HG02763 (cell line): Measurements from ENCODE around the gene EFCAB12.
"Not testable (repeated sequence)": the region's sequence is repeated elsewhere in the genome, so short reads cannot be mapped to it uniquely, and the experiment has no call there.

Experiments used
- ATAC-seq: cut with Tn5 transposase; IDR thresholded peaks from one replicate; pipeline ENCODE4 v1.9.1; 2021; ENCODE audit warnings: mild to moderate bottlenecking, moderate library complexity; ENCODE audit not compliant: unreplicated experiment

Gene EFCAB12

DNA sequence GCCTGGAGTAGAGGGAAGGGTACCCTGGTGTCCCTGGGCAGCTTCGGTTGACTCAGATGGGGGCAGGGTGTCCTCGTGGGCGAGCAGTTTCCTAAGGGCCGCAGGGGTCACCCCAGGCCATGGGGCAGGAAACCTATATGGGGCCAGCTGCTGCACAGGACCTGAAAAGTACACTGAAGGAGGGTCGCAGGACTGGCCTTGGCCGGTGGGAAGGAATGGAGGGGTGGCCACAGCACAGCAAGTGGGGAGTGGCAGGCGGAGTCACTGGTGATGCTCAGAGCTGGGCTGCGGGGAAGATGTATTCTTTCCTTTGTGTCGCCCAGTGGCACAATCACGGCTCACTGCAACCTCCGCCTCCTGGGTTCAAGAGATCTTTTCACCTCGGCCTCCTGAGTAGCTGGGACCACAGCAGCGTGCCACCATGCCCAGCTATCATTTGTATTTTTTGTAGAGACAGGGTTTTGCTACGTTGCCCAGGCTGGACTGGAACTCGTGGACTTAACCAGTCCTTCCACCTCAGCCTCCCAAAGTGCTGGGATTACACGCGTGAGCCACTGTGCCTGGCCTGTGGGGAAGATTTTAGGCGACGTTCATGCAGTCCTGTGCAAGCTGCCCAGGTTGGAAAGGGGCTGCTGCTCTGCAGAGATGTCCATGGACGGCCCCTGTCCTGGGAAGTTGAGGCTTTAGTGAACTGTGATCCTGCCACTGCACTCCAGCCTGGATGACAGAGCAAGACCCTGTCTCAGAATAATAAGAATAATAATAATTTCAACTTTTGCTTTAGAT is 57.2 kb downstream of the EFCAB12 start:
- no peak for ATAC-seq

DNA sequence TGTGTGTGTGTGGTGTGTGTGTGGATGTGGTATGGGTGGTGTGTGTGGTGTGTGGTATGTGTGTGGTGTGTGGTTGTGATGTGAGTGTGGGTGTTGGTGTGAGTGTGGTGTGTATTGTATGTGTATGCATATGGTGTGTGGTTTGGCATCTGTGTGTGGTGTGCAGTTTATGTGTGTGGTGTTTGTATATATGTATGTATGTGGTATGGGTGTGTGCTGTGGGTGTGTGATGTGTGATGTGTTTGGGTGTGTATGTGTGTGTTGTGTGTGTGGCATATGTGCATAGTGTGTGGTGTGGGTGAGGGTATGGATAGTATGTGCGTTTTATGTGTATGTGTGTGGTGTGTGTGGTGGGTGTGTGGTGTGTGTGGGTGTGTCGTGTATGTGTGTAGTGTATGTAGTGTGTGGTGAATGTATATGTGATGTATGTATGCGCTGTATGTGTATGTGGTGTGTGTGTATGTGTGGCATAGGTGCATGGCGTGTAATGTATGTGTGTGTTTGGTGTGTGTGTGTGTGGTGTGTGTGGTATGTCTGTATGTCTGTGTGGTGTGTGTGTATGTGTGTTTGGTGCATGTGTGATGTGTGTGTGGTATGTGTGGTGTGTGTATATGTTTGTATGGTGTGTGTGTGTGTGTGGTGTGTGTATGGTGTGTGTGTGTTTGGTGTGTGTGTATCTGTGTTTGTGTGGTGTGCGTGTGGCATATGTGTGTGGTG is 58.0 kb downstream of the EFCAB12 start:
- no peak for ATAC-seq

DNA sequence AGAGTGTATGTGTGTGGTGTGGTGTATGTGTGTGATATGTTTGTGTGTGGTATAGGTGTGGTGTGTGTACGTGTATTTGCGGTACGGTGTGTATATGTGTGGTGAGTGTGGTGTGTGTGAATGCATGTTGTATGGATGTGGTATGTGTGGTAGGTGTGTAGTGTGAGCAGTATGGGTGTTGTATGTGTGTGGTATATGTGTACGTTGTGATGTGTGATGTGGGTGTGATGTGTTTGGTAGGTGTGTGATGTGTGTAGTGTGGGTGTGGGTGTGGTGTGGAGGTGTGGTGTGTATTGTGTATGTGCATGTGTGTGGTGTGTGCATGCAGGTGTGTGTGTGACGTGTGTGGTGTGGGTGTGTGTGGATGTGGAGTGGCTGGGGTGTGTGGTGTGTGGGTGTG is 58.7 kb downstream of the EFCAB12 start:
- no peak for ATAC-seq

DNA sequence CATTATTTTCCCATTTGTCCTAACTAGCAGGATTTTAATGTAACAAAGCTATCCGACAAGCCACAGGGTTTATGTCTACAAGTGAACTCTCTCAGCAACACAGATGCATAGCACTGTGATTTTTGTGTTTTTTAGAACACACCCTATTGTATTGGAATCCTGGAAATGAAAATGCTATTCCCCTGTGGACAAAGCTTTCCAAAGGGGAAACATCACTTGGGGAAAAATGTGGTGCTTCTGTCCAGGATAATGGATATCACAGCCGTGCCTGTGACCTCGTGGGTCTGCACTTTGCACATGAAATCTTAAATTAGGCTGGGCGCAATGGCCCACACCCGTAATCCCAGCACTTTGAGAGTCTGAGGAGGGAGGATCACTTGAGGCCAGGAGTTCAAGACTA is 60.6 kb downstream of the EFCAB12 start:
- ATAC-seq = no peak

DNA sequence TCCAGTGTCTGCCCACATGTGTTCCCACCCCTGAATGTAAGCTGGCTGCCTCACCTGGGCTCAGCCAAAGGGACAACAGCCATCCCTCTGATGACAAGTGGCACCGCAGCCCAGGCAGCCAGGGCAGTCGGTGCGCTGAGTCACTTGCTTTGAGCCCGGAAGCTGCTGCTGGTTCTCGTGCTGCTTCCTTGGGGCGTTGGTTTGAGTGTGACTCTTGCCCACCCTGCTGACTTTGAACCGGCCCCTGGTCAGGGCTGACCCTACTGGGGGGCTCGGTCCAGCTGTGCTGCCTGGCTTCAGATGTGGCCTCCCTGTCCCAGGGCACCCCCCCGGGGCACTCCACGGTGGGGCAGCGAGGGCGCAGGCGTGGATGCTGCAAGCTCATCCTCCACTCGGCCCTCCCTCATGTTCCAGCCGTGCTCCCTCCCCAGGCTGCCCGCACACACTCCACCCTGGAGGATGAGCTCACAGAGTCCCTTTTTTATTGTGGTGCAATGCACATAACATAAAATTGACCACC is 62.1 kb downstream of the EFCAB12 start:
- no peak for ATAC-seq

DNA sequence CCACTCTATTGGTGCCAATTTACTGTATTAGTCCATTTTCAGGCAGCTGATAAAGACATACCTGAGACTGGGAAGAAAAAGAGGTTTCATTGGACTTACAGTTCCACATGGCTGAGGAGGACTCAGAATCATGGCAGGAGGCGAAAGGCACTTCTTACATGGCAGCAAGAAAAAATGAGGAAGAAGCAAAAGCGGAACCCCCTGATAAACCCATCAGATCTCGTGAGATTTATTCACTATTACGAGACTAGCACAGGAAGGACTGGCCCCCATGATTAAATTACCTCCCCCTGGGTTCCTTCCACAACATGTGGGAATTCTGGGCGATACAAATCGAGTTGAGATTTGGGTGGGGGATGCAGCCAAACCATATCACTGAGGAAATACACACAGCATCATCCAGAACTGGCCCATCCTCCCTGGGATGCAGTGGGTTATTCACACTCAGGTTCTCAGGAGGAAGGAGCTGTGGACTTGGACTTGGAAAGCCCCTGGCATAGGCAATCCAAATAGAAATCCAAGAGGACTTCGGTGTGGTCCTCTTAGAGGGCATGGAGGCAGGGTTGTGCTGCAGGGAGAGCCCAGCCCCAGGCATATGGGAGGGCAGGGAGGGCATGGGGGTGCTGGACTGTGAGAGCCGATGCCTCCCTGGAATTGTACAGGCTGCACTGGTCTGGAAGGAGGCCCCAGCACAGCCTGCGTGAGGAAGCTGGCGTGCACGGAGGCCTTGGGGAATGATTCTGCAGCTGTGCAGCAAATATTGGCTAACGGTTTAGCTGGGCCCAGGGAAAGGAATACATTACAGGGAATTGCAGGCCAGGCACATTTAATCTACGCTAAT is 62.9 kb downstream of the EFCAB12 start:
- no peak for ATAC-seq

DNA sequence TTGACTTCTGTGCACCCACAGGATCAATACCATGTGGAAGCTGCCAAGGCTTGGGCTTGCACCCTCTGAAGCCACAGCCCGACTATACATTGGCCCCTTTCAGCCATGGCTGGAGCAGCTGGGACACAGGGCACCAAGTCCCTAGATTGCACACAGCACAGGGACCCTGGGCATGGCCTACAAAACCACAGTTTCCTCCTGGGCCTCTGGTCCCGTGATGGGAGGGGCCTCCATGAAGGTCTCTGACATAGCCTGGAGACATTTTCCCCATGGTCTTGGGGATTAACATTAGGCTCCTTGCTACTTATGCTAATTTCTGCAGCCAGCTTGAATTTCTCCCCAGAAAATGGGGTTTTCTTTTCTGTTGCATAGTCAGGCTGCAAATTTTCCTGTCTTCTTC is 63.6 kb downstream of the EFCAB12 start:
- not testable (repeated sequence) for ATAC-seq

DNA sequence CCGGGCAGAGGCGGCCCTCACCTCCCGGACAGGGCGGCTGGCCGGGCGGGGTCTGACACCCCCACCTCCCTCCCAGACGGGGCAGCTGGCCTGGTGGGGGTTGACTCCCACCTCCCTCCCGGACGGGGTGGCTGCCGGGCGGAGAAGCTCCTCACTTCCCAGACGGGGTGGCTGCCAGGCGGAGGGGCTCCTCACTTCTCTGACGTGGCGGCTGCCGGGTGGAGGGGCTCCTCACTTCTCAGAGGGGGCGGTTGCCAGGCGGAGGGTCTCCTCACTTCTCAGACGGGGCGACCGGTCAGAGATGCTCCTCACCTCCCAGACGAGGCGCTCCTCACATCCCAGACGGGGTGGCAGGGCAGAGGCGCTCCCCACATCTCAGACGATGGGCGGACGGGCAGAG is 65.1 kb downstream of the EFCAB12 start:
- not testable (repeated sequence) for ATAC-seq

DNA sequence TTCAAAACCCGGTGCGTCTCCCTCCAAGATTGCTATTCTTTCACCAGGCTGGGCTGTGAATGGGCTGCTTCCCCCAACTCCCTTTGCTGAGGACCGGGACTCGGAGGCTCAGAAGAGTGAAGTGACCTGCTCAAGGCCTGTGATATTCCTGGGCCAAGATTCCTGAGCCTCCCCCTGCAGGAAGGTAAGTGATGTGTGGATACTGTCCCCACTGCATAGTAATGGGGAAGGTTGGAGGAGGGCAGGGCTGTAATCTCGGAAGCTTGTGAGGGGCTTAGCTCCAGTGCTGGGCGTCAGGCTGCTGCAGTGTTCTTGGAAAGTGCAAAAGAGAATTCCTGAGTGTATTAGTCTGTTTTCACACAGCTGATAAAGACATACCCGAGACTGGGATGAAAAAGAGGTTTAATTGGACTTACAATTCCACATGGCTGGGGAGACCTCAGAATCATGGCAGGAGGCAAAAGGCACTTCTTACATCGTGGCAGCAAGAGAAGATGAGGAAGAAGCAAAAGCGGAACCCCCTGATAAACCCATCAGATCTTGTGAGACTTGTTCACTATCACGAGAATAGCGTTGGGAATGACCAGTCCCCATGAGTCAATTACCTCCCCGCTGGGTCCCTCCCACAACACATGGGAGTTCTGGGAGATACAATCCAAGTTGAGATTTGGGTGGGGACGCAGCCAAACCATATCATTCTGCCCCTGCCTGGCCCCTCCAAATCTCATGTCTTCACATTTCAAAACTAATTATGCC is 67.6 kb downstream of the EFCAB12 start:
- ATAC-seq = no peak

DNA sequence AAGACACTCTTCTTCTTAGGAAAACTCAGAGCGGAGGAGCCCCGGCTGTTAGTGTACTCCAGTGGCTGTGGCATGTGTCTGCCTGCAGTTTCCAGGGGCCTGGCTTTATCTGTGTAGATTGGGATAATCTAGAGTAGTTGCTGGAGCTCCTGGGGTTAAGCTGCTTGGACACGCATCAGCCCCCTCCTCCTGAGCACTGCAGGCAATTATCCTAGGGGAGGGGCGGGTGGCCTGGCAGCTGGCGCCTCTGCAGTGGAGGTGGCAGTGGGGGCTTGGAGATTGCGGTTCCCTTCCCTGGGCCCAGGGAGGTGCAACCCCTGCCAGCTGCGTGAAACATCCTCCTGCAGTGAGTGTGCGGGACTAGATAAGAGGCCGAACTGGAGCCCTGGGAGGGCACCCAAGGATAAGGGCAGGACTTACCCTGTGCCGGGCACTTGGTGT is 68.2 kb downstream of the EFCAB12 start:
- no peak for ATAC-seq

DNA sequence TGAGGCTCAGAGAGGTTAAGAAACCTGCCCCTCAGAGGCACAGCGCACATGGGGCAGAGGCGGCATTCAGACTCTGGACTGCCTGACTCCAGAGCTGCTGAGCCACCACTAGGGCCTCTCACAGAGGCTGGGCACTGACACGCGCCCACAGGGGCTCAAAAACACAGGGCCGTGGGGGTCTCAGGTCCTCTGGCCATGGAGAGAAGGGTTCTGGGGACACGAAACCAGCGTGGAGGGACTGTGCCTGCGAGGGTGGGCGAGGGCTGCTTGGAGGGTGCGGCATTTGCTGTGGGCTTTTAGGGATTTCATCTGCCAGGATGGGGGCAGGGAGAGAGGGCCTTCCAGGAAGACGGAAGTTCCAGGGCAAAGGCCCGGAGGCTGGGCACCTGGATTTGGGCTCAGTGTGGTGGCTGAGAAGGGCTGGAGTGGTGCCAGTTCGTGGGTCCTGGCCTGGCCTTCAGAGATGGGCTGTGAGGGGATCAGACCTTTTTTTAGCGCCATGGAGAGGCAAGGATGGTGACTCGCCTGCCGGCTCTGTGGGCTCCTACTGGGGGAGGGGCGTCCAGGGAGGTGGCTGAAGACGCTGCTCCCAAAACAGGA is 69.6 kb downstream of the EFCAB12 start:
- ATAC-seq = no peak

DNA sequence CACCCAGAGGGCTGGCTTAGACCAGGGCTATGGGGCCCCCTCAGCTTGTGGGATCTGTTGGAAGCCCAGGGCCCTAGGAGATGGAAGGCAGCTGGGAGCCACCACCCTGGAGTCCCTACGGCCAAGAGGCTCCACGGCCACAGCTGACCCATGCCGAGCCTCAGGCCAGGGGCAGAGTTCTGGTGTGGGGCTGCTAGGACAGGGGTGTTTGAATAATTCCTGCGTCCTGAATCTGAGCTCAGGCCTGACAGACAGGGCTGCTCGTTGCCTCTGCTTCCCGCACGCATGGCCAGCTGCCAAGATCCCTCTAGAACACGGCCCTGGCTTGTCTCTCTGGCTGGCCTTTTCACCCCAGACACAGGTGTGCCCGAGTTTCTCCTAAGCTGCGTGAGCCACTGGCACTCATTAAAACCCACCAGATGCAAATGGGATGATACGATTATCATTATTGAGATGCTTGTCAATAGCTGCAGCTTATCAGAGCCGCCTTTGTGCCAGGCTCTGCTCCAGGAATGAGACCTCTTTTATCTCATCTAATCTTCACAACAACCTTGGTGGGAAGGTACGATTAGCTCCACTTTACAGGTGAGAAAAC is 70.2 kb downstream of the EFCAB12 start:
- ATAC-seq = no peak

DNA sequence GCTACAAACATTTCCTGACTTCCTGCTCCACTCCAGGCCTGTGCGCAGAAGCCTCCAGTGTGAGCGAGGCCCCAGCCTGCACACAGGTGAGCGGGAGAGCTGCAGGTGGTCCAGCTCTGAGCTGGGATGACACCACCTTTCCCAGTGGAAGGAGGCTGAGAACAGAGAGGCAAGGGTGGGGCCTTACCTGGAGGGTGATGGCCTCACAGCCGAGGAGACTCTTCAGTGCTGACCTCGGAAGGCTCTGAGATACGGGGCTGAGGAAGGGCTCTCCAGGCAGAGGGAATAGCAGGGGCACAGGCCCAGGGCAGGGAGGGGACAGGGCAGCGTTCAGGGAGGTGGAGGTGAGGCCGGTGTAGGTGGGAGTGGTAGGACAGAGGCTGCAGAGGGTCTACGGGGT is 70.8 kb downstream of the EFCAB12 start:
- ATAC-seq = no peak

DNA sequence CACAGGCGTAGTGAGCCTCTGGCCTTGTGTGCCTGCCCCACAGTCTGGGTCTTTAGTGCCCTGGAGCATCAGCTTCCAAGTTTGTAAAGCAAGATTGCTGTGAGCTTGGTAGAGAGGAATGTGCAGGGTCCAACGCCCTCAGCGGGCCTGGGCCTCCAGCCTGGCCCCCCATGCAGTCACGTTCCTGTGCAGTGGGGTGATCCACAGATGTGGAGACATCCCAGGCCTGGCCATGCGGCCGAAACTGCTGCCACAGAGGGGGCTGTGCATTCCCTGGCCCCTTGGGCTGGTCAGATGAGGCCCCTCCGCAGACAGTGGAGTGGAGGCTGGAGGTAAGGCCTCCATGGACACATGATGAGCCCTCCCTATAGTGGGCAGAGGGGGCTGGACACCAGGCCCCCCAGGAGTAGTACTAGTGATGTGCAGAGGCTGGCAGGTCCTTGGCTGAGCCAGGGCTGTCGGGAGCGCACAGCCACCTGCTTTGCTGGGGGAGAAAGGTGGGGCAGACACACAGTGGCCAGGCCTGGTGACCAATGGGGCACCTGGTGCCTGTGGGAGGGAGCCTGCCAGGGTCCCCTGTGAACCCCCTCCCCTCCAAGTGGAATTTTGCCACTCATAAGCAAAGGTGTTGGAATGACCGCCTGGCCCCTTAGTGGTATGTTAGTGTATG is 71.5 kb downstream of the EFCAB12 start:
- no peak for ATAC-seq

DNA sequence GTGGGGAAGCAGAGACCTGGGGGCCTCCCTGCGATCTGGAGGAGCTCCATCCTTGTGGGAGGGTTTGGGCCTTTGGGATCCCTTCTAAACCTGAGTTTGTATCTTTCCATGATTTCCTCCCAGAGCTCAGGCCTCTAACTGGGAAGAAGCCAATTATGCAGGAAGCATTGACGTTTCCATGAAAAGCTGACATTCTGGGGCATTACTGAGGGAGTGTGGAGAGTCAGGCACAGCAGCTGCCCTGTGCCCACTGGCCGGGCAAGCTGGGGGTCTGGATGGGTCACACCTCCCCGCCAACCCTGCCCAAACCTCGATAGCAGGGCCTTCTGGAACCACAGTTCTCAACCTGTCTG is 74.9 kb downstream of the EFCAB12 start:
- no peak for ATAC-seq

DNA sequence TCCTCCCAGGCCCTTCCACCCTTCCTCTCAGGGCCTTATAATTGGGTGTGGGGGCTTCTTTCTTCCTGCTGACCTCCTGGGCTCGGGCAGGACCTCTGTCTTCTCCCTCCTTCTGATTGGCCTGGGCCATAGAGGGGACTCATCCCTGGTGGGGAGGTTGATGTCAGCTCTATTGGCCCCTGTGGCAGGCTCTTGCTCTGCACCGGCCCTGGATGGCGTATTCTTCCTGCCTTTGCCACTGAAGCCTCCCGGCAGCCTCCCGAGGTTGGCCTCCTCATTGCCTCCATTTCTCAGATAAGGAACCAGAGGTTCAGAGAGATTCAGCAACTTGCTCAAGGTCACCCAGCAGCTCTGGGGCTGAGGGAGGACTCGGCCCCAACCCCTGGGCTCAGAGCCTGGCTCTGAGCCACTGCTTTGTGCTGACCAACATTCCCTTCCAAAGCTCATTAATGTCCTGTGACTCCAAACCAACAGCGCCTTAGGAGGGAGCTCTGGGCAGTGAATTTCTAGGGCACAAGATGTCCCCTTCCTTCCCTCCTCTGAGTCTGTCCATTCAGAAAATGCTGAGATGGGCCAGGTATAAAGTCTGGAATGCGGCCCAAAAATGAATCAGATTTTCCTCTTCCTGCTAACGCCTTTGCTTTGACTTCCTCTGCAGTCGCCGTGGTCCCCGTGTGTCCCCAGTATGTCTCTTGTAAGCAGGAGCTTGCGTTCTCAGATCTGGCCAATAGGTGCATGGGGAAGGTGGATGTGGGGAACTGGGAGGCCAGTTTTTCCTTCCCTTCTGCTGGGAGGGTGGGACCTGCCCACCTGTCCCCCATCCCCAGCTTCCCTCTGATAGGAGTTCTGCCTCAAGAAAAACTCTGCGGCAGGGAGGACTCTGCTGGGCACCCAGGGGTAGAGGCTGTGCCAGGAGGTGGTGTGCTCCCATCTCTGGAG is 75.5 kb downstream of the EFCAB12 start:
- ATAC-seq = no peak

DNA sequence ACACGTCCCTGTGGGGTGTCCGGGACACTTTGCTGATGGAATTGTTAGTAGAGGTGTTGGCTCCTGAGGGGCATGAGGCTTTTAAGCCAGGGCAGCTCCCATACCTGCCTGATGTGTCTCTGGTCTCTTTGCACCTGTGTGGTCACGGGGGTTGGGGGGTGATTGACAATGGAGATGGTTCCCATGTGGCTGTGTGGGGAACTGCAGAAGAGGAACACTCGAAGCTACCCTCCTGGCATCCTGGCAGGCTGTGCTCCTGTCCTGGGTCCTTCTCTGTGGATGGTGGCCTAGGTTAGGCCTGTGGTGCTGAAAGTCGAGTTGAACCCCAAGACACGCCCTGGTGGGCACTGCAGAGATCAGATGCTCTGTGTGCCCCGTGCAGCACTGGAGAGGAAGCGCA is 76.4 kb downstream of the EFCAB12 start:
- no peak for ATAC-seq
